Stimulated activated CD4-positive, alpha-beta T cell treated with anti-CD3 and anti-CD28 coated beads, Interleukin-4, amount 100 ng/mL, for 4 hours (primary cell): Measurements from ENCODE around the gene CRYBB3.
"Not testable (repeated sequence)": the region's sequence is repeated elsewhere in the genome, so short reads cannot be mapped to it uniquely, and the experiment has no call there.

Source experiments
- DNase-seq, 2 experiments: peaks; one replicate each; pipeline ENCODE4 v3.0.0-alpha.2; 2020

The CRYBB3 gene

DNA sequence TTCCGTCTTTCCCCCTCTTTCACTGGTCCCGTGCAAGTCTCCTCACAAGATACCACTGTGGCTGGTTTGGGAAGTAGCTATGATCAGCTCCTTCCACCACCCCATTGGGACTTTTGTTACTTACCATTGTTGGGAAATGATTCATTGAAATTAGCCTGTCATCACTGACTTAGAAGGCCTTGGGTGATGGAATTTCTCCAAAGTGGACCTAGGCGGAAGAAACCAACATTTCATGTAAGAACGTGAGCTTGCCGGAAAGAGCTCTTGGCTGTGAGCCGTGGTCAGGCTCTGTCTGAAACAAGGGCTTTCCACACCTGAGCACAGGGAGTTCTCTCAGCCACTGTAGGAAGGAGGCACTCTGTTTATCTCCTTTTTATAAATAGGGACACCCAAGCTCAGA is 23.5 kb upstream of the CRYBB3 start:
- DNase-seq, result no peak

DNA sequence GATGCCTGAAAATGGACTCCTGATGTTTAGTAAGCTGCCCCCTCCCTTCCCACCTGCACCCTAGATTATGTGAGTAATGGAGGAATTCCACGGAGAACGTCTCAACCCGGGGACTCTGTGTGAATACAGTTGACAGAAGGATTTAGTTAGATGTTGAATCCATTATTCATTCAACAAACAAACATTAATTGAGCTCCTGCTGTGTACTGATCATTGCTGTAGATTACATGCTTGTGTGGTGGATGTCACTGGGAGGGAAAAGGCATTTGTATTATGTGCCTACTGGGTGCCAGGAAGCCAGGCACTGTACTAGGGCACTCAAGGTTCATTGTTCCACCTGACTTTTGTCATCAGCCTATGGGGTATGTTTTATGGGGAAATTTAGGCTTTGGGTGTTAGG is 22.9 kb upstream of the CRYBB3 start:
- DNase-seq, result no peak

DNA sequence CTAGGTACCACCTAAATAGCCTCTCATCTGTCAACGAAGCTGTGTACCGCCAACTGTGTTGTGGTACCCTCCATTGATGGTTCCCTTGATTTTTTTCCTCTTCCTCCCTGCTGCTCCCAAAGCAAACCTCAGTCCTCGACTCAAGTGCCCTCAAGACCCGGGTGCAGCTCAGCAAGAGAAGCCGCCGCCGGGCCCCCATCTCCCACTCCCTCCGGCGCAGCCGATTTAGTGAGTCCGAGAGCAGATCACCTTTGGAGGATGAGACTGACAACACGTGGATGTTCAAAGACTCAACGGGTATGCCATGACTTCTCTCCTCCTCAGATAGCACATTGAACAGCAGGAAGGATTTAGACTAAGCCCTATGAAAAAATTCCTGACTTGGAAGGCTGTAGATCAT is 22.4 kb upstream of the CRYBB3 start:
- DNase-seq, result no peak

DNA sequence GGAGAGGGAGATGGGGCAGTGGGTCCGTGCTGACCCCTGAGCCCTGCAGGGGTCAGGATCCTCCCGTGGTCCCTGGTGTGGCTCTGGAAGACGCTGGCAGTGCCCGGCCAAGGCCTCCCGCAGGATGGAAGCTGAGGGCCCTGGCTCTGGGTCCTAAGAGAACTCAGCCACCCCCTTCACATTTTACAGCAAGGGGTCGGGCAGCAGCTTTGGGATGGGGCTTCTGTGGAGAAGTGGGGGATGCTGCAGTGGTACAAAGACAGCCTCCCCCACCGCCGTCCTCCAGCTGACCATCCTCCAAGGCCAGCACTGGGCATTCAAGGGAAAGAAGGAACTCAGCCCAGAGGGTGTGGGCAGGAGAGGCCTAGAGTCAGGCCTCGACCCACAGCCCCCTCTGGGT is 21.8 kb upstream of the CRYBB3 start:
- no peak for DNase-seq

DNA sequence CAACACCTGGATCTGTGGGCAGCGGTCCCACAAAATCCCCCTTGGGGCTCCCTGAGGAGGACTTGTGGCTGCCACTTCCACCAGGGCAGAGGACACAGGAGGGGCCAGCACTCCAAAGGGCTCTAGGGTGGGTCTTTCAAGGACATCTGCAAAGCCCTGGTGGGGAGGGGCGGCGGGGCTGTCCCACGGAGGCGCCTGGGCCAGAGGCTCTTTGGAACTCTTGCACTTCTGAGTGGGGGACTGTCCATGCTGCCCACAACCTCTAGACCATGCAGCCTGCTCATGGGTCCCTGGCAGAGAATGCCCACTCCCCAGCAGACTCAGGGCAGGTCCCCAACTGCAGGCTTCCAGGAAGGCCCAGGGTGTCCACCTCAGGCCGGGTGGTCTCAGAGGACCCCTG is 21.3 kb upstream of the CRYBB3 start:
- peak in 1 of 2 experiments; percentile 4 for DNase-seq

DNA sequence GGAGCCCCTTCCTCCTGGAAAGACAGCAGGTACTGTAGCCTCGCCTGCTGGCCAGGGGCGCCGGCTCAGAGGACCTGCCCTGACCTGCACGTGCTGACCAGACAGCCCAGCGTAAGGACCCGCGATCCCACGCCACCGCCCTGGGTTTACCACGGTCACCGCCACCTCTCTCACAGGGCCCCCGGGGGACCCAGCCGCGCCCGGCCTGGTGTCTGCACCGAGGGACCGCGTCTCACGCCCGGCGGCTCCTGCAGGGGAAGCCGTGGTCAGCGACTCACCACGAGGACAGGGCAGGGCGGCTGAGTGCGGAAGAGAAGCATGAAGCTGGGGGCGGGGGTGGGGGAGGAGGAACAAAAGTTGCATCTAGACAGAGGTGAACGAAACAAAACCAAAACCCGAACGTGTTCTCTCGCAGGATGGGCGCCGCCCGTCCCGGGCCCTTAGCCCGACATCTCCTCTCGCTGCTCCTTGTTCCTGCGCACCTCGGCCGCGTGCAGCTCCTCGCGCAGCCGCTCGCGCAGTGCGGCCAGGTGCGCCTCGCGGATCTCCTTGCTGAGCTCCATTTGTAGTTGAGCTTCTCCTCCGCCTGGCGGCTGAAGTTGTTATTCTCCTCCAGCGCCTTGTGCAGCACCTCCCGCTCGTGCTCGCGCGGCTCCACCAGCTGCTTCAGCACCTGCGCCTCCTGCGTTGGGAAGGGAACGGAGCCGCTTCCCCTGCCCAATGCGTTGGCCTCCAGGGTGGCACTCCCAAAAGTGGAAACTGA is 20.6 kb upstream of the CRYBB3 start:
- DNase-seq, result not testable (repeated sequence)

DNA sequence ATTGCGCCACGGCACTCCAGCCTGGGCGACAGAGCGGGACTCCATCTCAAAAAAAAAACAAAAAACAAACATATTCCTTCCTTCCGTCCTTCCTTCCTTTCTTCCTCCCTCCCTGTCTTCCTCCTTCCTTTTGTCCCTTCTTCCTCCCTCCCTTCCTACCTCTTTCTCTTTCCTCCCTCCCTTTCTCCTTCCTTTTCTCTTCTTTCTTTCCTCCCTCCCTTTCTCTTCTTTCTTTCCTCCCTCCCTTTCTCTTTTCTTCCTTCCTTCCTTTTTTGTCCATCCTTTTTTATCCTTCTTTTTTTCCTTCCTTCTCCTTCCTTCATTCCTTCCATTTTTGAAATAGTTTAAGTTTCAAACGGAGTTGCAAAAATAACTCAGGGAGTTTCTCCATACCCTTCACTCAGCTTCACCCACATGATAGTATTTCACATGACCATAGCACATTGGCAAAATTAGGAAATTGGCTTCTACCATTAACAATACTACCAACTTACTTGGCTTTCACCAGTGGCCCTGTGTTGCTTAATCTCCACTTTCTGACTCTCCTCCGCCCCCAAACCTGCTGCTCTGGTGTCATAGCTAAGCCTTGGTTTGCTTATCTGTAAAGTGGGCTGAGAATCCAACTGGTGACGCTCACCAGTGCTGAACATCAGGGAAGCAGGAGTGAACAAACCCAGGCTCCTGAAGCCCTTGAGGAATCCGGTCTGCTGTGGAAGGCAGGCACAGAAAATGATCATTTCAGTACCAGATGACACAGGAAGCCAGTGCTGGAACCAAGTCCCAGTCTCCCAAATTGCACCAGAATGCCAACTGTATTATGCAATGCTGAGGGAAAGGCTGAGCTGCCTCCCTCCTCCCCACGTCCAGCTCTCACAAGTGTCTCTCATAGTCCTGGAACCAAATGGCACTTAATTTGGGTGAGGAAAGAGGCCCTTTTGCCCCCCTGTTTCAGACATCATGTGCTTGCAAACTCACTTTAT is 17.2 kb upstream of the CRYBB3 start:
- no peak for DNase-seq

DNA sequence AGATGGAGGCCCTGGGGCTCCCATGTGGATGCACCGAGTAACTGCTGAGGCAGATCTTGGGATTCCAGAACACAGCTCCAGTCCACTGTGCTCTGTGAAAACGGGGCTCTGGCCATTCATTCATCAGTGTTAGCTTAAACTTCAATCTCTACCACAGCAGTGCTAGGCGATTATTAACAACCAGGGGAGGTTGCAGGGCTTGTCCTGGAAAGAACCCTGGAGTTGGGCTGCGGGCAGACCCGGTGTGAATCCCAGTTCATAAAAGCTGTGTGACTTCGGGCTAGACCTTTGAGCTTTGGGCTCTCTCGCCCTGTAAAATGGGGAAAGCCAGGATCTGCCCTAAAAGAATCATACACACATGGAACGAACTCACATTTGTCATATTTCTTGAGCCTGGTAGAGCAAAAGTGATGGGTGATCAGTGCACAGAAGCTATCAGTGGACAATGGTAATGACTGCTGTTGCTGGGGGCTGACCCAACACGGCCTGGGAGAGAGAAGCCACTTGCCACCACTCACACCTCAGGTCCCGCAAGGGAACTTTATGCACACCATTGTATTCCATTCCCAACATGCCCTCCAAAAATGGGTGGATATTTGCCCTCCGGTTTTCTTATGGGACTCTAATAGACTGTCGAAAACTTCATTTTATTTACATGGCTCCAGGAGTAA is 15.6 kb upstream of the CRYBB3 start:
- no peak for DNase-seq

DNA sequence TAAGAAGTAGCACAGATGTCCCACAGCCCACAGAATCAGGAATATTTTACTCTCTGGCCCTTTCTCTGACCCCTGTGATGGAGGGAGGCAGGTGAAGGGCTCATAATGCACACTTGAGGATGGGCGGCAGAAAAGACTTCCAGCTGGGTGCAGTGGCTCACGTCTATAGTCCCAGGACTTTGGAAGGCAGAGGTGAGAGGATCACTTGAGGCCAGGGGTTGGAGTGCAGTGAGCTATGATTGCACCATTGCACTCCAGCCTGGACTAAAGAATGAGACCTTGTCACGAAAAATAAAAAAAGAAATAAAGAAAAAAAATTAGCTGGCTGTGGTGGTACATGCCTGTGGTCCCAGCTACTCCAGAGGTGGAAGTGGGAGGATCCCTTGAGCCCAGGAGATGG is 13.5 kb upstream of the CRYBB3 start:
- DNase-seq, result no peak

DNA sequence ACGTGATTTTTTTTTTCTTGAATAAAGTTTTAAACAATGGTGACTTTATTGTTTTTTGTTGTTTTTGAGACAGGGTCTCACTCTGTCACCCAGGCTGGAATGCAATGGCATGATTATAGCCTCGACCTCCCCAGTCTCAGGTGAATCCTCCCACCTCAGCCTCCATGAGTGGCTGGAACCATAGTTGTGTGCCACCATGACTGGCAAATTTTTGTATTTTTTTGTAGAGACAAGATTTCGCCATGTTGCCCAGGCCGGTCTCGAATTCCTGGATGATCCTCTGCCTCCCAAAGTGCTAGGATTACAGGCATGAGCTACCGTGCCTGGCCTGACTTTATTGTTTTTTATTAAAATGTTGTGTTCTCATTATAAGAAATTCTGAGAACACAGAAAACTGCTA is 12.2 kb upstream of the CRYBB3 start:
- DNase-seq, result no peak

DNA sequence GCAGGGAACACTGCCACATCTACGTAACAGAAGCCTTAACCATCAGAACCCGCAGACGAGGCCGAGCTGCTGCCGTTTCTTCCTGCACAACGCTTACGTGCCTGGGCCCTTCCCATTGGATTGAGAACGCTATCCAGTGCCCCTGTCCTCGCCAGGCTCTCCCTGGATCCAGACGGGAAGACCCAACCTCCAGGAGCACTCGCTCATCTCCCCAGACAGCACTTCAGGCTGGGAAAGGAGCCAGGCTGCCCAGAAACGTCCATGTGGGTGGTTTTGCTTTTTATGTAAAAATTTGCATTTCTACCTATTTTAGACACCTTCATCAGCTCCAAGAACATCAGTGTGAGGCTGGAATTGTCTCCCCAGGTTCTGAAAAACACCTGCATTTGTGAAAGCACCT is 7.3 kb upstream of the CRYBB3 start:
- DNase-seq, result no peak

DNA sequence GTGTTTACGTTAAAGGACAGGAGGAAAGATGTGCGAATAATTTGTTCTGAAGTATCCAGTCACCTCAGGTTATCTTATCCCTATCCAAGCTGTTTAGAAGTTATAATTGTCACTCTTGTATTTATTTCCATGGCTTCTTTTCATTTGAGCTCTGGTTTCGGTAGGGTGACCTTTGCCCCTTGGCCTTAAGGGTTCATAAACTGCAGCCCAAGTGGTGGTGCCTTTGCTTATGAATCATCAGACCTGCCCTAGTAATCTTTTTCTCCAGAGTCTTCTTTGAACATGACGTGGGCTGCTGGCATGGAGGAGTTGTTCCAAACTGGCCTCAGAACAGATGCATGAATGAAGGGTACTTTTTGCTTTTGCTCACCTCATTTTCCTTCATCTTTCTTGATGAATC is 6.5 kb upstream of the CRYBB3 start:
- DNase-seq, result no peak

DNA sequence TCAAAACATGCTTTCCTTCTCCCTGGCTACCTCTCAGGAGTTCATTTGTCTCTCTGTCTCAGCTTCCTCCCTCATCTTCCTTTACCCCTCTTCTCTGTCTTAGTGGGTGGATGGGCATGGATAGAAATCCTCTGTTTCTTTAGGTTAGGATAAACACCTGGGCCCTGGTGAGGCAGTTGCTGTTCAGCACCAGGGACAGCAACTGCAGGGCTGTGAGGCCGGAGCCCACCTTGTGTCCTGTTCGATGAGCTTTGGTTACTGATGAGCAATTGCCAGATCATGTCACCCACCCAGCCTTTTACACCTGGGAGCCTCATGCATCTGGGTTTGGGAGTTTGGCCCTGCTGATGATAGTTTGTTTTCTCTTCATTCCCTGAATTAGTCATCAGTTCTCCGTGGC is 6.1 kb upstream of the CRYBB3 start:
- no peak for DNase-seq

DNA sequence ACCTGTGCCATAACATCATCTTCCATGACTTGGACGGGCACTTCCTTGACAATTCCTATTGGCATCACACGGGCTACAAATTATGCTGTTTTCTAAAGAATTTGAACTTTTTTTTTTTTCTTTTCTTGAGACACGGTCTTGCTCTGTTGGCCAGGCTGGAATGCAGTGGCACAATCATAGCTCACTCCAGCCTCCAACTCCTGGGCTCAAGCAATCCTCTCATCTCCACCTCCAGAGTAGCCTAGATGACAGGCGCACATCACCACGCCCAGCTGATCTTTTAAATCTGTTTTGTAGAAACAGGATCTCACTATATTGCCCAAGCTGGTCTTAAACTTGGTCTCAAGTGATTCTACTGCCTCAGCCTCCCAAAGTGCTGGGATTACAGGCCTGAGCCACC is 3.3 kb upstream of the CRYBB3 start:
- DNase-seq, result no peak

DNA sequence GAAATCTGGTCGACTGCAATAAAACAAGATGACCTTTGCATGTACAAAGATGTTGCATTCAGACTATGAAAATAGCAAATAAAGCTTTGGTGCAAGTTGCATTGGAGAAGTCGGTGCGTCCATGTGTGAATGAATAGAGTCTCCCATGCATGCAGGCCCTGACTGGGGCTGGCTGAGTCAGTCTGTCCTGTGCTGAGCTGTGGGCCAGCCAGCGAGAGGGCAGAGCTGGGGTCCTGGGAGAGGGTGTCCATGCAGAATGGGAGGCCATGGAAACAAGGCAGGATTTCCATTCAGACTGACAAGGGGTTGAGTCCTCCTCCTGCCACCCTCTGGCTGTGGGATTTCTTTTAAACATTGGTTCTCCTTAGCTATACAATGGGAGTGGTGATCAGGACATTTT is 2.3 kb upstream of the CRYBB3 start:
- no peak for DNase-seq

DNA sequence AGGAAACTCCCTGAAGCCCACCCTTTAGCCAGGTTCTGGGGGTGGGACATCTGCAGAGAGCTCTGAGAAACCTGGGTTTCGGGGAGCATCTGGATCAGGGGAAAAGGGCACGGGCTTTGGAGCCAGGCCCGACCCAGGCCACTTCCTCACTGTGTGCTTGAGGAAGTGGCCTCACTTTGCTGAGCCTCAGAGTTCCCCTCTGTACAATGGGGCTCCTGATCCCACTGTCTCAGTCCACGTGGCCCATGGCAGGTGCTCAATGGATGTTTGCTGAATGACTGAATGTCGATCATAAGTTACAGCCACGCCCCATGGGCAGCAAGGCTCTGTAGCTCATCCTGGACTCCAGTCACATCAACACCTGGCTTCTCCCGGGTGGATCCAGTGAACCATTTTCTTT is 1.3 kb downstream of the CRYBB3 start:
- no peak for DNase-seq

DNA sequence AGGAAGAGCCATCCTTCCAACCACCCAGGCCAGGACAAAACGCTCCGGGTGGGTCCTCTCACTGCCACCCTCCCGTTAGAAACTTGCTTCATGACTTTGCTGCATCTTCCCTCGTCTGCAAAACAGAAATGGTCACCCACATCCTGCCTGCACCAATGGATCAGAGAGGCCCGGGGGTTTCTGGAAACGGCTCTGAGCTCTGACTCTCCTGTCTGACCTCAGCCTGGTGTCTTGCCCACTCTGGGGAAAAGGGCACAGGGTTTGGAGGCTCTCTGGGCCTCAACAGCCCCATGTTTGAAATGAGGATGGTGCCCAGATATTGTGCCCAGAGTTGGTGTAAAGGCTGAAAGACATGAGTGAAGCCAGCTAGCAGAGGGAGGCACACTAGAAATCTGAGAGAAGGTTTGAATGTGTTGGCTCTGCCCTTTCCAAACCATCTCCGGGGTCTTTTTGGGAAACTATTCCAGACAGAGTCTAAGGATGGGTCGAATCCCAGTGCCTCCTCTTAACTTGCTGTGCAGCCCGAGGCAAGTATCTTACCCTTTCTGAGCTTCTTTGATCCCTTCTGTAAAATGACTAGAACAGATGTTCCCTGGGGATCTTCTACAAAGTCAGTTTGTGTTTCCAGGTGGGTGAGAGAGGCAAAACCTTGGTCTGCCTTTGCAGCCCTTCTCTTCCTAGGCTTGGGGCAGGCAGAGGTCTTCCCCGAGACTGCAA is 2.1 kb downstream of the CRYBB3 start:
- no peak for DNase-seq

DNA sequence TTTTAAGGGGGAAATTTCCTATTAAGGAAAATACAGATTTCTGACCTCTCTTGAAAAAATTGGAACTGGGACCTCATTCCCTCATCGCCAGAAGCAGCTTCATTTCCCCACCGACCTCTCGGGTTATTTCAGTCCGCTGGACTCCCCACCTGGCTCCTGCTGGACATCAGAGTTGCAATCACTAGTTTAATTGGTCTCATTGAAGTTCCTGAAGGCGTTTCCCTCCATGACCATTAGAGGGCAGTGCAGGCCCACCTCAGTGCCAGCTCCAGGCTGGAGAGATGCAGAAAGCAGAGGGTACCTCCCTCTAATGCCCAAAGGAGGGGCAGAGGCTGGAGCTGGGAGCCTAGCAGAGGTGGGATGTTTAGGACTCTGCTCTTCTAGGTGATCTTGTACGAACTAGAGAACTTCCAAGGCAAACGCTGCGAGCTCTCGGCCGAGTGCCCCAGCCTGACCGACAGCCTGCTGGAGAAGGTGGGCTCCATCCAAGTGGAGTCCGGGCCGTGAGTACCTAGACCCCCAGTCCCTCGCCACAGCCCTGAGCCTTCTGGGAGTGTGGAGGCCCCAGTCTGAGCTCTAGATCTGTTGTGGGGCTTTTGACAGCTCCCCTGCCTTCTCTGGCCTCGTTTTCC is 2.7 kb downstream of the CRYBB3 start:
- DNase-seq, result peak; percentile 33 to 45

DNA sequence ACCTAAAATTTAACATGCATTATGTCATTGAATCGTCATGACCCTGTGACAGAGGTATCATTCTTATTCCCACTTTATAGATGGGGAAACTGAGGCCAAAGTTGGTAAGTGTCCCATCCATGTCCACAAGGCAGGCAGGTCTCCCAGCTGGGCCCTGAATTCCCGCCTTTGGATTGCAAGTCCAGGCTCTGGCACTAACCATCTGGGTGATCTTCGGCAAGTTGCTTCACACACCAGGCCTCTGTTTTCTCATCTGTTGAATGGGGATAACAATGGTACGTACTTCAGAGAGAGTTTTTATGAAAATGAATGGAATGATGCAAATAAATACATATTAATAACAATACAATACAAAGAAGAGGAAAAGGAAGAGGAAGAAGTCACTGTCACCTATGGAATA is 3.4 kb downstream of the CRYBB3 start:
- no peak for DNase-seq

DNA sequence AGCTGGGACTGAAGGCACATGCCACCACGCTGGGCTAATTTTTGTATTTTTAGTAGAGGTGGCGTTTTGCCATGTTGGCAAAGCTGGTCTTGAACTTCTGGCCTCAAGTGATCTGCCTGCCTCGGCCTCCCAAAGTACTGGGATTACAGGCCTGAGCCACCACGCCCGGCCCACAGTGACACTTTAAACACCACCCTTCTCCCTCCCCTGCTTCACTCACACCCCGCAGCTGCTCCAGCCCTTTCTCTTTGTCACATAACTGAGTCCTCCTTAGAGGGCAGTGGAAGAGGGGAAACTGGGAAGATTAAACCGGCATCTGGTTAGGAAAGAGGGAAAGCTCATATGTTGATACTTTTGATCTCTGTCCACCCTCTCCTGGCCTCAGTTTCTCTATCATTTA is 4.9 kb downstream of the CRYBB3 start:
- DNase-seq, result not testable (repeated sequence)

DNA sequence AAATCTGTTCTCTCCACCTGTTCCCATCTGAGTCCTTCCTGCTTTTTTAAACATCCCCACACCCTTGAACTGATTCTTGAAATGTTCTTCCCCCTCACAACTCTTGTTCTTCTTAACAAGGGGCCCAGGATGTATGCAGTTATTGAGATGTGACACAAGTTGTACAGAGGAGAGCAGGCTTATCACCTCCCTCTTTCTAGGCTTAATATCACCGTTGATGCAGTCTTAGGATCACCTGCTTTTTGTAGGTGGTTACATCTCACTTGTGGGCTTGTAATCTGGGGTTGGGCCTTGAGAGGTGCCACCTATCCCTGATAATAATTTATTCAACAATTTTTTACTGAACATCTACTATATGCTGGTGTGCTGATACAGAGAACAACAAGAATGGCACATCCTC is 6.2 kb downstream of the CRYBB3 start:
- DNase-seq, result no peak

DNA sequence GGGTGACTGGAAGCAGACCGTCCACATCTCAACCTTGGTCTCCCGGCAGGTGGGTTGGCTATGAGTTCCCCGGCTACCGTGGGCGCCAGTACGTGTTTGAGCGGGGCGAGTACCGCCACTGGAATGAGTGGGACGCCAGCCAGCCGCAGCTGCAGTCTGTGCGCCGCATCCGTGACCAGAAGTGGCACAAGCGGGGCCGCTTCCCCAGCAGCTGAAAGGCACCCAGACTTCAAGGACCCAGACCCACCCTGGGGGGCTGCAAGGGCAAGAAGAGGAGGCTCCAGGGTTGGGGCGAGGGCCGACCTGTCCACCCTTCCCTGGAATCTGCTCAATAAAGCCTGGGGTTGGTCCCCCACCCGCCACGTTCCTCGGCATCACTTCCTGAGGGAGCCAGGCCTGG is 7.3 kb downstream of the CRYBB3 start:
- no peak for DNase-seq
